Stimulated activated memory B cell treated with anti-CD40 and anti-IgM and Interleukin-4, amounts not matched to agents 10 μg/mL and 1 μg/mL and 100 μg/mL, for 72 hours (primary cell): ENCODE measurements around the gene SSBP2.
A peak's percentile ranks its signal among the peaks of the same experiment; 100 is the strongest.
"Not testable (repeated sequence)": the region's sequence is repeated elsewhere in the genome, so short reads cannot be mapped to it uniquely, and the experiment has no call there.

Experiments
- ATAC-seq: fragments of 150-1000 bp; cut with Tn5 transposase; 2 replicates; pipeline ENCODE4 v1.10.0; 2021
- H3K27ac Mint-ChIP-seq: one replicate; pipeline ENCODE4 v1.8.0; 2022; ENCODE audit warnings: mild to moderate bottlenecking, mixed read lengths
- H3K27me3 Mint-ChIP-seq: one replicate; pipeline ENCODE4 v1.8.0; 2022; ENCODE audit warnings: mixed read lengths
- H3K36me3 Mint-ChIP-seq: one replicate; pipeline ENCODE4 v1.8.0; 2022; ENCODE audit warnings: mixed read lengths
- H3K4me1 Mint-ChIP-seq: one replicate; pipeline ENCODE4 v1.8.0; 2022; ENCODE audit warnings: mixed read lengths
- H3K4me3 Mint-ChIP-seq: one replicate; pipeline ENCODE4 v1.8.0; 2022; ENCODE audit warnings: mild to moderate bottlenecking, moderate library complexity, mixed read lengths
- H3K9me3 Mint-ChIP-seq: one replicate; pipeline ENCODE4 v1.8.0; 2022; ENCODE audit warnings: mixed read lengths

Gene SSBP2

GRCh38 chr5:81534441-81534840 lies 216.5 kb downstream of the SSBP2 start:
- ATAC-seq, result no peak
- H3K9me3 Mint-ChIP-seq, result no peaks in the 10 kb centered on the region
- peaks cover 13% of the 10 kb centered on the region for H3K4me1 Mint-ChIP-seq
- no peak overlapping the region for H3K4me3 Mint-ChIP-seq
- peaks cover 29% of the 10 kb centered on the region for H3K36me3 Mint-ChIP-seq
- H3K27me3 Mint-ChIP-seq, result no peaks in the 10 kb centered on the region
- H3K27ac Mint-ChIP-seq, result no peak overlapping the region

DNA sequence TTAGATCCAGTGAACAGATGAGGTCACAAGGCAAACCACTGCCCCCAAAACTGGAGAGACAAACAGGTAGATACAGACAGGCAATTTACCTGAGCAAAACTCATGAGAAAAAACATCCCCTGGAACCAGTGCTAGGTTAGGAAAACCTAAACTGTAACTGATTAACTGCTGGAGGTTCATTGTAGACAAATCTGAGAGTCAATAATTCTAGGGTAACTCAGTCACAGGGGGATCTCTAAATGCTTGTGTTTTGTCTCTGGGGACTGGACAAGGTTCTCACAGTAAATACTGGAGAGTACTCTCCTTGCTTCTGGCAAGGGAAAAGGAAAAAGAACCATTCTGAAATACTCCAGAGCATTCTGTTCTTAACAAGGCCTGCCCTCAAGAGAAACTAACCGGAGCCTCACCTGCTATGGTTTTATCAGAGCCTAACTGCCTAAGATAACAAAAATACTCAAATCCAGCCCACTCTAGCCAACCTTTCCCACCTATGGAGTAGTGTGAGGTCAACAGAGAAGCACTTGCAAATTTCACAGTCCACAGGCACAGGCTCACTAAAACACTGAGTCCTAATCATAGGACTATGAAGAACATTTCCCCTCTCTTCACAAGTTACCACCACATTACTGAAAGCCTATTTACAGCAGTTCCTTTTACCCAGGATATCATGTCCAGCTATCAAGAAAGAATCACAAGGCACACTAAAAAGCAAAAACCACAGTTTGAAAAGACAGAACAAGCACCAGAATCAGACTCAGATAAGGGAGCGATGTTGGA lies 217.1 kb downstream of the SSBP2 start:
- ATAC-seq, result no peak
- Mint-ChIP-seq H3K27me3 (no peaks in the 10 kb centered on the region), H3K36me3 (peaks cover 24% of the 10 kb centered on the region), H3K27ac (no peak overlapping the region), H3K9me3 (no peaks in the 10 kb centered on the region), H3K4me3 (no peak overlapping the region), H3K4me1 (peaks cover 13% of the 10 kb centered on the region)

- H3K36me3 Mint-ChIP-seq, result peaks cover 17% of the 10 kb centered on the region
- peaks cover 13% of the 10 kb centered on the region for H3K4me1 Mint-ChIP-seq
- H3K27me3 Mint-ChIP-seq, result no peaks in the 10 kb centered on the region
- no peaks in the 10 kb centered on the region for H3K9me3 Mint-ChIP-seq
- H3K27ac Mint-ChIP-seq, result no peak overlapping the region
- no peak overlapping the region for H3K4me3 Mint-ChIP-seq
- ATAC-seq, result no peak
Measured at GRCh38 chr5:81530919-81531318, 220.0 kb downstream of the SSBP2 start.

- Mint-ChIP-seq H3K9me3 (no peaks in the 10 kb centered on the region), H3K36me3 (no peaks in the 10 kb centered on the region), H3K27ac (no peak overlapping the region), H3K4me3 (no peak overlapping the region), H3K27me3 (no peaks in the 10 kb centered on the region), H3K4me1 (no peaks in the 10 kb centered on the region)
- ATAC-seq, result no peak
Measured at GRCh38 chr5:81525690-81526089, 225.2 kb downstream of the SSBP2 start.

DNA sequence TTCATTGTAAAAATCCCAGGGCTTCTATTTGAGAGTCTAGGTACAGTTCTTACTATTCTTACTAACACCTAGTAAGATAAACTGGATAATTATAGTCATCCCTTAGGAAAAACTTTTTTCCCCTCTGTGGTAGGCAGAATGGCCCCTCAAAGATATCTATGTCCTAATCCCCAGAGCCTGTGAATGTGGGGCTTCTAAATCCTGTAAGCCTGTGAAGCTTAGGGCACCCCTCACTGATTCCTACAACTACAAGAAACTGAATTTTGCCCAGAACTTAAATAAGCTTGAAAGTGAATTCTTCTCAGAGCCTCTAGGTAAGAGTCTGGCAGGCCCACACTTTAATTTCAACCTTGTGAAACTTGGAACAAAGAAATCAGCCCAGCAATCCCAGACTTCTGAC lies 226.9 kb downstream of the SSBP2 start:
- no peak overlapping the region for H3K27ac Mint-ChIP-seq
- no peak overlapping the region for H3K4me3 Mint-ChIP-seq
- no peaks in the 10 kb centered on the region for H3K36me3 Mint-ChIP-seq
- H3K4me1 Mint-ChIP-seq, result no peaks in the 10 kb centered on the region
- no peaks in the 10 kb centered on the region for H3K27me3 Mint-ChIP-seq
- no peak for ATAC-seq
- no peaks in the 10 kb centered on the region for H3K9me3 Mint-ChIP-seq

- H3K27me3 Mint-ChIP-seq, result no peaks in the 10 kb centered on the region
- H3K27ac Mint-ChIP-seq, result no peak overlapping the region
- ATAC-seq, result no peak
- H3K9me3 Mint-ChIP-seq, result no peaks in the 10 kb centered on the region
- H3K36me3 Mint-ChIP-seq, result no peaks in the 10 kb centered on the region
- no peak overlapping the region for H3K4me3 Mint-ChIP-seq
- H3K4me1 Mint-ChIP-seq, result no peaks in the 10 kb centered on the region
Measured at GRCh38 chr5:81522571-81522970, 228.3 kb downstream of the SSBP2 start.

DNA sequence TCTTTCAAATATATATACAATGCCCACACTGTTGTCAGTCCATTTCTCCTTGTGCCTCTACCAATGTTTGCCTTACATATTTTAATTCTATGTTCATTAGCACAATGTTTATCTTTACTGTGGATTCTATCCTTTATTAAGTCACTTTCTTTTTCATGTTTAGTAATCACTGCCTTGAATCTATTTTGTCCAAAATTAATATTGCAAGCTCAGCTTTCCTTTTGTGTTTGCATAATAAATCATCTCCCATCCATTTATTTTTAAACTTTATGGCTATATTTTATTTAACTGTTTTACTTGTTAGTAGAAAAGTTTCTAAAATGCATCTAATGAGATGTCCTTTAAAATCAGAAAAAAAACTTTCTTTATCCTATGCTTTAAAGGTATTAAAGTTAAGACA lies 230.1 kb downstream of the SSBP2 start:
- Mint-ChIP-seq H3K27ac (no peak overlapping the region), H3K36me3 (no peaks in the 10 kb centered on the region), H3K27me3 (no peaks in the 10 kb centered on the region), H3K9me3 (no peaks in the 10 kb centered on the region), H3K4me3 (no peak overlapping the region), H3K4me1 (no peaks in the 10 kb centered on the region)
- no peak for ATAC-seq

- no peak for ATAC-seq
- Mint-ChIP-seq H3K36me3 (no peaks in the 10 kb centered on the region), H3K4me1 (no peaks in the 10 kb centered on the region), H3K27ac (no peak overlapping the region), H3K27me3 (no peaks in the 10 kb centered on the region), H3K4me3 (no peak overlapping the region), H3K9me3 (no peaks in the 10 kb centered on the region)
Measured at GRCh38 chr5:81519217-81519905, 231.5 kb downstream of the SSBP2 start.

- Mint-ChIP-seq H3K4me3 (no peak overlapping the region), H3K4me1 (no peaks in the 10 kb centered on the region), H3K27me3 (no peaks in the 10 kb centered on the region), H3K9me3 (no peaks in the 10 kb centered on the region), H3K36me3 (no peaks in the 10 kb centered on the region), H3K27ac (no peak overlapping the region)
- no peak for ATAC-seq
Measured at GRCh38 chr5:81517462-81517861, 233.4 kb downstream of the SSBP2 start.

DNA sequence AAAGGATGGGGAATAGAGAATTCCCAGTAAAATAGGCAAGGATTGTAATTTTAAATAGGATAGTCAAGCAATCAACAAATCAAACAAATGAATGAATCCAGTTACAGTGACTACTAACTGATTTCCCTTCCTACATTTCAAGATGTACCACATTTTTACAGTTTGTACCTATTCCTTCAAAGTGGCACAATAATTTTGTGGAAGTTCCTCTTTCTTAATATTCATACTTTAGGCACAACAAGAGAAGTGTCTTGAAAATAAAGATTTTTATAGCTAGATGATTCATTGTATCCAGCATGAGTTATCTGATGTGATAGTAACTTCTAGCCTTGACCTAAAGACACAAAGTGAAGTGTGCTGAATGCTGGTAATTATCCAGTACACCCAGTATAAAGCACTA lies 234.8 kb downstream of the SSBP2 start:
- peaks cover 2% of the 10 kb centered on the region for H3K36me3 Mint-ChIP-seq
- H3K4me3 Mint-ChIP-seq, result no peak overlapping the region
- no peaks in the 10 kb centered on the region for H3K27me3 Mint-ChIP-seq
- H3K9me3 Mint-ChIP-seq, result no peaks in the 10 kb centered on the region
- no peaks in the 10 kb centered on the region for H3K4me1 Mint-ChIP-seq
- no peak for ATAC-seq
- no peak overlapping the region for H3K27ac Mint-ChIP-seq

DNA sequence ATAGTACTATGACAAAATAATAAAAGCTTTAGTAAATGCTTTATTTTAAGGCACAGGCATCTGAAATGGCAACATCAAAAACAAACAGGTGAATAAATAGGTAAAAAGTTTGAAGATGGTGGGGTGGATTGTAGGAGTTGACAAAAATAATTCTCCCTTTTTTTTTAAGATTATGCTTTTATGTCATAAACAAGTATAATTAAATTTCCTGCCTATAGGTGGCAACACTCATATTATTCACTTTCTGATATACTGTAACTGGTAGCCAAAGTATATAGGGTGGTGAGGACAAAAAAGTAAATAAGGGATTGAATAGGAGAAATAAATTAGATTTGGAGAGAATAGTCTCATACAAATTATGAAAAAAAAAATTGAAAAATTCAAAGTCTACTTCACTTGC lies 236.9 kb downstream of the SSBP2 start:
- no peak for ATAC-seq
- Mint-ChIP-seq H3K36me3 (peaks cover 6% of the 10 kb centered on the region), H3K27ac (no peak overlapping the region), H3K4me1 (no peaks in the 10 kb centered on the region), H3K4me3 (no peak overlapping the region), H3K9me3 (no peaks in the 10 kb centered on the region), H3K27me3 (no peaks in the 10 kb centered on the region)

DNA sequence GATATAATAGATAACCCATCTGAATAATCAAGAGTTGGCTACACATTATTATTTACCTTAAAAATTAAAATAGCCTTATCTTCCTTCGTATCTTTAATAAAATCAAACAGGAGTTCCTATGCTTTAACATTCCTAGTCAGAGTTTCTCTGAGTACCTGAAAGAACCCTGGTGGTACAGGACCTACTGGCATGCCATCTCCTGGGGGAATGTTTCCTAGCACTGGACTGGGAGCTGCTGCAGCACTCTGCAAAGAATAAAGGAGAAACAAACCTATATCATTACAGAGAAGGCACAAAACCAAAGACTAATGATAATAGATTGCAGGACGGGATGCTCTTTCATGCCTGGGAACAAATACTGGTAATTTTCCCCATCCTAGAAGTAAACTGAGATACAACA lies 237.4 kb downstream of the SSBP2 start:
- no peaks in the 10 kb centered on the region for H3K4me1 Mint-ChIP-seq
- no peak overlapping the region for H3K27ac Mint-ChIP-seq
- peaks cover 6% of the 10 kb centered on the region for H3K36me3 Mint-ChIP-seq
- ATAC-seq, result no peak
- H3K4me3 Mint-ChIP-seq, result no peak overlapping the region
- H3K9me3 Mint-ChIP-seq, result no peaks in the 10 kb centered on the region
- no peaks in the 10 kb centered on the region for H3K27me3 Mint-ChIP-seq

DNA sequence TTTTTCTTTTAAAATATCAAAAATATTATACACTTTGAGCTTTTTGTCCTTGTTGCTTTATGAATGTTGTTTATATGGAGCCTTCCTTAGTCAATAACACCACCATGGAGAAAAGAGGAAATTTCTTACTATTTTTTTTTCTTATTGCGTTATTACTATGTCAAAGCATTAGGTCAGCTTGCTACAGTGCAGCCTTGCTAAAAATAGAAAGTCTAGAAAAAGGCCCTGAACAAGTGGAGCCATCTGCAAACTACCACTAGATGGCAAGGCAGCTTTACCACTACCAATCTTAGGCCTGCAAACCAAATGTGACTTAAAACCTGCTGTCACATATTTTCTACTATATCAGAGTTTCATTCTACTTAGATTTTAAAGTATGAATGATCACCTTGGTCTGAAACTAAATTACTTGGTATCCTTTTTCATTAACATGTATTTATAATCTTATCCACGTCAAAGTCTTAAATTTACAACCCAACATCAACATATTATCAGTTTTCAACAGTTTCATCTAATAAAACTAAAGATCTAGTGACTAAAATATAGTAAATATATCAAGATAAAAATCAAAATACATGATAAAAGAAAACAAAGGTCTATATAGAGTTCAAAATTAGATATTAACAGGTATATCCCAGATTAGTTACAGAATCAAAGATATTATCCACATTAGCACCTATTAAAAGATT lies 243.9 kb downstream of the SSBP2 start:
- peak; percentile 92 for ATAC-seq

GRCh38 chr5:81506378-81506777 lies 244.5 kb downstream of the SSBP2 start:
- no peaks in the 10 kb centered on the region for H3K27me3 Mint-ChIP-seq
- no peak overlapping the region for H3K27ac Mint-ChIP-seq

More for the DNA sequence above, 243.9 kb downstream of the SSBP2 start:
- no peaks in the 10 kb centered on the region for H3K27me3 Mint-ChIP-seq
- H3K27ac Mint-ChIP-seq, result no peak overlapping the region
- peaks cover 19% of the 10 kb centered on the region for H3K36me3 Mint-ChIP-seq
- no peaks in the 10 kb centered on the region for H3K9me3 Mint-ChIP-seq
- H3K4me1 Mint-ChIP-seq, result no peaks in the 10 kb centered on the region
- no peak overlapping the region for H3K4me3 Mint-ChIP-seq

DNA sequence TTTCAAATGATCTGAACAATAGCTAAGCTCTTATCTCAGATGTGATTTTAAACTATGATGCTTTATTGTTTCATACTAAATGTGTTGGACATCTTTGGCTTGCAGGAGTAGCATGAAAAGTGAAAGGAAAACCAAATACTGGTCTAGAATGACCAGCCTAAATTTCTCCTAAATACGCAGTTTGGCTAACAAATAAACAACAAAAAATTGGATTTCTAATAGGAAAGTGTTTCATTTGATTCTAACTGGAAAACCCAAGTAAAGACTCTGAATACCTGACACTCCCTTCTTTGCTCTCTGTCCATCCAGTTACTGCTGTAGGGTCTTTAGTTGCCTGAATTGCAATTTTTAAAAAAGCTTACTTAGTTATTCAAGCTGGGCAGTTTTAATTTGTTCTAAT lies 245.2 kb downstream of the SSBP2 start:
- ATAC-seq, result no peak
- Mint-ChIP-seq H3K4me3 (no peak overlapping the region), H3K4me1 (no peaks in the 10 kb centered on the region), H3K9me3 (no peaks in the 10 kb centered on the region), H3K36me3 (peaks cover 17% of the 10 kb centered on the region), H3K27me3 (no peaks in the 10 kb centered on the region), H3K27ac (no peak overlapping the region)

More at GRCh38 chr5:81506378-81506777, 244.5 kb downstream of the SSBP2 start:
- ATAC-seq, result no peak
- Mint-ChIP-seq H3K9me3 (no peaks in the 10 kb centered on the region), H3K4me1 (no peaks in the 10 kb centered on the region), H3K36me3 (peaks cover 23% of the 10 kb centered on the region), H3K4me3 (no peak overlapping the region)

- H3K27me3 Mint-ChIP-seq, H3K9me3 Mint-ChIP-seq, ATAC-seq, H3K27ac Mint-ChIP-seq, H3K4me3 Mint-ChIP-seq, H3K4me1 Mint-ChIP-seq: not testable (repeated sequence)
- peaks cover 17% of the 10 kb centered on the region for H3K36me3 Mint-ChIP-seq
Measured at GRCh38 chr5:81503602-81504001, 247.3 kb downstream of the SSBP2 start.
